ENCODE data around the gene DHRS3.

DHRS3 gene

GRCh38 chr1:12608311-12608957, 9.6 kb downstream of the DHRS3 start:
- CTCF ChIA-PET, result interaction anchor here (1.0 kb wide), 1 partner anchor 12 kb away, joined by 5 read pairs; no protein-coding TSS in a partner anchor
- no peak for TF ChIP-seq CTCF (IDR thresholded peaks at IDR 0.05; ENCODE audit: control extremely low read depth, extremely low read depth, low read depth, missing control alignments)
- POLR2A ChIA-PET, result no interaction called here
- DNase-seq (ENCODE audit: extremely low spot score), result no peak

- POLR2A ChIA-PET, result no interaction called here
- CTCF ChIA-PET, result no interaction called here
- no peak for TF ChIP-seq CTCF (IDR thresholded peaks at IDR 0.05; ENCODE audit: control extremely low read depth, extremely low read depth, low read depth, missing control alignments)
- no peak for DNase-seq (ENCODE audit: extremely low spot score)
Observed at GRCh38 chr1:12607263-12607662, 10.7 kb downstream of the DHRS3 start.

- CTCF ChIA-PET, result interaction anchor here (5.2 kb wide), 1 partner anchor 14 kb away, joined by 33 read pairs; the partner anchor contains the start of gene DHRS3
- no peak for TF ChIP-seq CTCF (IDR thresholded peaks at IDR 0.05; ENCODE audit: control extremely low read depth, extremely low read depth, low read depth, missing control alignments)
- POLR2A ChIA-PET, result no interaction called here
- no peak for DNase-seq (ENCODE audit: extremely low spot score)
Observed at GRCh38 chr1:12604986-12605385, 13.0 kb downstream of the DHRS3 start.

GRCh38 chr1:12604114-12604874, 13.7 kb downstream of the DHRS3 start:
- no peak for TF ChIP-seq CTCF (IDR thresholded peaks at IDR 0.05; ENCODE audit: control extremely low read depth, extremely low read depth, low read depth, missing control alignments)
- ChIA-PET POLR2A (no interaction called here), CTCF (interaction anchor here (5.2 kb wide), 1 partner anchor 15 kb away, joined by 33 read pairs; the partner anchor contains the start of gene DHRS3)
- no peak for DNase-seq (ENCODE audit: extremely low spot score)

- POLR2A ChIA-PET, result no interaction called here
- no peak for TF ChIP-seq CTCF (IDR thresholded peaks at IDR 0.05; ENCODE audit: control extremely low read depth, extremely low read depth, low read depth, missing control alignments)
- no peak for DNase-seq (ENCODE audit: extremely low spot score)
- CTCF ChIA-PET, result interaction anchor here (5.2 kb wide), 1 partner anchor 16 kb away, joined by 33 read pairs; the partner anchor contains the start of gene DHRS3
Observed at GRCh38 chr1:12603224-12603623, 14.8 kb downstream of the DHRS3 start.

- POLR2A ChIA-PET, result no interaction called here
- DNase-seq (ENCODE audit: extremely low spot score), result no peak
- no peak for TF ChIP-seq CTCF (IDR thresholded peaks at IDR 0.05; ENCODE audit: control extremely low read depth, extremely low read depth, low read depth, missing control alignments)
- CTCF ChIA-PET, result interaction anchor here (5.2 kb wide), 1 partner anchor 16 kb away, joined by 33 read pairs; the partner anchor contains the start of gene DHRS3
Observed at GRCh38 chr1:12602659-12603024, 15.4 kb downstream of the DHRS3 start.

Data from GM10248 (cell line).